Measurements from ENCODE around the gene VAMP1. TPM values are rescaled to one million over a fixed set of nuclear protein-coding genes. Genes with fewer than 3 reads are reported as not detected.

VAMP1 gene
- total RNA-seq, 1 donor from 2014 or later, result 32.9 TPM

DNA sequence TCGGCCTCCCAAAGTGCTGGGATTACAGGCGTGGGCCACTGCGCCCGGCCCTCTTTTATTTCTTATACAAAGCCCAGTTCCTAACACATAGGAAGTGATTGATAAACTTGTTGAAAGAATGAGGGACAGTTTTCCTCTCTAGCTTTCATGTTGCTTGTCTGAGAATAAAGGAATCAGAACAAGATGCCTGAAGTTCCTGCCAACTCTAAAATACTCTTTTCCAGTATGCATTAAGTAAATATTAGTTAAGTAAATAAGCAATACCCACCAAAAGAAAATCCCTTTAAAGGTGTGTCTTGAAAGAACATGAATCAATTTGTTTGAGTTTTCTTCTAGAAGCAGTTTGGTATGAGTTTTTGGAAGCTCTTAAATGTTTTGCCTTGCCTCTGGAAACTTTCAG lies 50.1 kb downstream of the VAMP1 start:
- ChIA-PET CTCF (interaction anchor here (1.7 kb wide), 1 partner anchor 45 kb away, joined by 9 read pairs; no protein-coding TSS in a partner anchor), POLR2A (no interaction called here)
- Mint-ChIP-seq H3K4me3 (no peak overlapping the region), H3K36me3 (ENCODE audit: low read depth) (no peaks in the 10 kb centered on the region), H3K27ac (no peak overlapping the region), H3K9me3 (no peaks in the 10 kb centered on the region), H3K27me3 (peaks cover 6% of the 10 kb centered on the region), H3K4me1 (peaks cover 16% of the 10 kb centered on the region)
- TF ChIP-seq, protein P1, sequence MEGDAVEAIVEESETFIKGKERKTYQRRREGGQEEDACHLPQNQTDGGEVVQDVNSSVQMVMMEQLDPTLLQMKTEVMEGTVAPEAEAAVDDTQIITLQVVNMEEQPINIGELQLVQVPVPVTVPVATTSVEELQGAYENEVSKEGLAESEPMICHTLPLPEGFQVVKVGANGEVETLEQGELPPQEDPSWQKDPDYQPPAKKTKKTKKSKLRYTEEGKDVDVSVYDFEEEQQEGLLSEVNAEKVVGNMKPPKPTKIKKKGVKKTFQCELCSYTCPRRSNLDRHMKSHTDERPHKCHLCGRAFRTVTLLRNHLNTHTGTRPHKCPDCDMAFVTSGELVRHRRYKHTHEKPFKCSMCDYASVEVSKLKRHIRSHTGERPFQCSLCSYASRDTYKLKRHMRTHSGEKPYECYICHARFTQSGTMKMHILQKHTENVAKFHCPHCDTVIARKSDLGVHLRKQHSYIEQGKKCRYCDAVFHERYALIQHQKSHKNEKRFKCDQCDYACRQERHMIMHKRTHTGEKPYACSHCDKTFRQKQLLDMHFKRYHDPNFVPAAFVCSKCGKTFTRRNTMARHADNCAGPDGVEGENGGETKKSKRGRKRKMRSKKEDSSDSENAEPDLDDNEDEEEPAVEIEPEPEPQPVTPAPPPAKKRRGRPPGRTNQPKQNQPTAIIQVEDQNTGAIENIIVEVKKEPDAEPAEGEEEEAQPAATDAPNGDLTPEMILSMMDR (IDR thresholded peaks at IDR 0.05), result no peak
- ATAC-seq (ENCODE audit: low read depth), result no peak
- intact Hi-C loops (cut with micrococcal nuclease), result loop anchor here (10.0 kb wide), 2 partner anchors 534 to 1554 kb away; partner anchors contain the start of gene PTPN6
- DNase-seq, result no peak

- intact Hi-C loops (cut with micrococcal nuclease), result no loop called here
Observed at GRCh38 chr12:6418796-6419195, 51.7 kb downstream of the VAMP1 start.

GRCh38 chr12:6416596-6416995 lies 53.9 kb downstream of the VAMP1 start:
- ChIA-PET POLR2A (interaction anchor here (0.7 kb wide), 1 partner anchor 197 kb away, joined by 4 read pairs; no protein-coding TSS in a partner anchor), CTCF (interaction anchor here (1.6 kb wide), 1 partner anchor 123 kb away, joined by 5 read pairs; no protein-coding TSS in a partner anchor)
- H3K4me1 Mint-ChIP-seq, result peaks cover 7% of the 10 kb centered on the region
- H3K27ac Mint-ChIP-seq, result no peak overlapping the region
- no peak overlapping the region for H3K4me3 Mint-ChIP-seq
- intact Hi-C loops (cut with micrococcal nuclease), result no loop called here
- no peaks in the 10 kb centered on the region for H3K9me3 Mint-ChIP-seq
- H3K27me3 Mint-ChIP-seq, result peaks cover 13% of the 10 kb centered on the region
- TF ChIP-seq, protein P1 (IDR thresholded peaks at IDR 0.05), result no peak
- ATAC-seq (ENCODE audit: low read depth), result no peak
- H3K36me3 Mint-ChIP-seq (ENCODE audit: low read depth), result no peaks in the 10 kb centered on the region
- DNase-seq, result no peak

More at GRCh38 chr12:6418796-6419195, 51.7 kb downstream of the VAMP1 start:
- H3K27me3 Mint-ChIP-seq, result peaks cover 9% of the 10 kb centered on the region
- DNase-seq, result no peak
- ChIA-PET POLR2A (no interaction called here), CTCF (interaction anchor here (1.9 kb wide), 1 partner anchor 47 kb away, joined by 9 read pairs; no protein-coding TSS in a partner anchor)
- H3K4me3 Mint-ChIP-seq, result no peak overlapping the region
- no peak for ATAC-seq (ENCODE audit: low read depth)
- H3K4me1 Mint-ChIP-seq, result peaks cover 13% of the 10 kb centered on the region
- H3K27ac Mint-ChIP-seq, result no peak overlapping the region
- H3K9me3 Mint-ChIP-seq, result no peaks in the 10 kb centered on the region
- no peaks in the 10 kb centered on the region for H3K36me3 Mint-ChIP-seq (ENCODE audit: low read depth)
- TF ChIP-seq, protein P1 (IDR thresholded peaks at IDR 0.05), result no peak

Other genes starting within 250 kb of the VAMP1 start
- not detected in 2 replicates for gene PLEKHG6, start 160.0 kb downstream of the VAMP1 start, total RNA-seq
- 0.37 TPM in 1 of 2 replicates, not detected in the other for gene TNFRSF1A, start 128.6 kb downstream of the VAMP1 start, total RNA-seq
- gene SCNN1A, start 95.1 kb downstream of the VAMP1 start, total RNA-seq, result not detected in 2 replicates
- 0.33 TPM in 1 of 2 replicates, not detected in the other for gene LTBR, start 86.5 kb downstream of the VAMP1 start, total RNA-seq
- gene CD27, start 25.7 kb downstream of the VAMP1 start, total RNA-seq, result 39.3 and 43.8 TPM in 2 replicates
- 52.5 and 64.0 TPM in 2 replicates for gene TAPBPL, start 18.6 kb downstream of the VAMP1 start, total RNA-seq
- 130 and 145 TPM in 2 replicates for gene MRPL51, start 22.6 kb upstream of the VAMP1 start, total RNA-seq
- gene NCAPD2, start 23.4 kb upstream of the VAMP1 start, total RNA-seq, result 38.4 and 40.9 TPM in 2 replicates
- 1,003 and 1,033 TPM in 2 replicates for gene GAPDH, start 63.8 kb upstream of the VAMP1 start, total RNA-seq
- gene IFFO1, start 85.4 kb upstream of the VAMP1 start, total RNA-seq, result 23.6 and 25.9 TPM in 2 replicates
- 114 and 121 TPM in 2 replicates for gene NOP2, start 97.6 kb upstream of the VAMP1 start, total RNA-seq
- gene CHD4, start 136.7 kb upstream of the VAMP1 start, total RNA-seq, result 342 and 345 TPM in 2 replicates
- gene LPAR5, start 165.3 kb upstream of the VAMP1 start, total RNA-seq, result 27.7 and 30.4 TPM in 2 replicates
- 5.4 and 7.7 TPM in 2 replicates for gene ACRBP, start 176.8 kb upstream of the VAMP1 start, total RNA-seq
- gene ING4, start 192.4 kb upstream of the VAMP1 start, total RNA-seq, result 31.6 and 39.2 TPM in 2 replicates
- gene ZNF384, start 218.7 kb upstream of the VAMP1 start, total RNA-seq, result 81.7 and 98.6 TPM in 2 replicates
- gene PIANP, start 230.1 kb upstream of the VAMP1 start, total RNA-seq, result 0.24 and 0.40 TPM in 2 replicates